ENCODE measurements around the gene RPL19.

RPL19 gene

DNA sequence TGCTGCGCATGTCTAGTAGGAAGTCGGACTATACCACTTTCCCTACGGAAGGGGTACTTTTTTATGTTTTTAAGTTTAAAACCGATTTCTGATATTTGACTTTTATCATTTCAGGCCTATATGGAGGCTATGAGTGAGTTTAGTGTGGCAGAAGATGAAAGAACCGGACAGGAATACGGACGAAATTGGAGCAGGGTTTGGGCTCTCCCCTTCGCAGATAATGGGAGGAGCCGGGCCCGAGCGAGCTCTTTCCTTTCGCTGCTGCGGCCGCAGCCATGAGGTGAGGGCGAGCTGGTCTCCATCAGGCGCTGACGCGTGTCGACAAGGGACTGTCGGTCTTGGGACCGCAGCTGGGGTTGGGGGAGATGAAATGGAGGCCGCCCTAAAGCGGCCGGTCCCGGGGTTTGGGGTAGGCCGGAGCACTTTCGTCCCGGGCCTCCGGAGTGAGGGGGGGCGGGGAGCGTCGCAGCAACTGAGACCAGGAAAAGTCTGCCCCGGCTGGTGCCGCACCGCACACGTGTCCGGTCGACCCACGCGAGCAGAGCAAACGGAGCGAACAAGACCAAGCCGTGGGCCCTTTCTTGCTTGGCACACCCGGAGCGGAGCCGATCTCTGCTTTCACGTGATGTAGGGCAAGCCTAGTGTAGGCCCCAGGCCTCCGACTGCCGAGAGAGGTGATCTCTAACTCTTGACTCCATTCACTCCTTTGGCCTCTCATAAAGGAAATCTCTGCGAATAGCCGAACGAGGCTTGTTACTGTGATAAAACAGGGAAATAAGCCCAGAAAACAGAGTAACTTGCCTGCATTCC lies at the start of gene RPL19:
Gene RPL19 (plus strand): TSS at position 214 of the 810 bp plus-strand sequence. CDS start 62 bp downstream, at position 276.
- peak within 1 kb of the TSS; percentile 100 for H3K27ac Mint-ChIP-seq
- H3K9me3 Mint-ChIP-seq, result no peaks in the 10 kb centered on the region
- H3K4me1 Mint-ChIP-seq, result peaks cover 78% of the 10 kb centered on the region
- peak; percentile 75 for ATAC-seq
- H3K27me3 Mint-ChIP-seq, result no peaks in the 10 kb centered on the region
- DNase-seq, result peak; percentile 84 to 85
- peak within 1 kb of the TSS; percentile 98 to 99 for H3K4me3 Mint-ChIP-seq

DNA sequence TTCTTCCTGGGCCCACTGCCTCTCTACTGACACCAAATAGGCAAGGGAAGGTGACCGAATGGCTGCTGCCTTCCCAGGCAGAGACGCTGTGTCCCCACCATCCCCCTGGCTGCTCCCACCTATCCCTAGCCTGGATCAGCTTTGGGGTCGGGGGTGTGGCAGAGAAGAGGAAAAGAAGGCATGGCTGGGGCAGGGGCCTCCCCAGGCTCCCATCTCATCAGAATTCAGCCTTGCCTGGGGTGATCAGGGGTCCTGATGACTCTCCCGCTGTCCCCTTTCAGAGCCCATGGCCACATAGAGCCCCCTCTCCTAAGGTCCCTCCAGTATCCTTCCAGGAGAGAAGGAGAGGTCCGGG lies 49.3 kb upstream of the RPL19 start:
- peak overlapping the region; percentile 42 to 67 for H3K4me3 Mint-ChIP-seq
- peaks cover 58% of the 10 kb centered on the region for H3K4me1 Mint-ChIP-seq
- DNase-seq (no peak), ATAC-seq (no peak)
- no peak overlapping the region for H3K27ac Mint-ChIP-seq
- H3K9me3 Mint-ChIP-seq, result no peaks in the 10 kb centered on the region
- peaks cover 8% of the 10 kb centered on the region for H3K27me3 Mint-ChIP-seq

DNA sequence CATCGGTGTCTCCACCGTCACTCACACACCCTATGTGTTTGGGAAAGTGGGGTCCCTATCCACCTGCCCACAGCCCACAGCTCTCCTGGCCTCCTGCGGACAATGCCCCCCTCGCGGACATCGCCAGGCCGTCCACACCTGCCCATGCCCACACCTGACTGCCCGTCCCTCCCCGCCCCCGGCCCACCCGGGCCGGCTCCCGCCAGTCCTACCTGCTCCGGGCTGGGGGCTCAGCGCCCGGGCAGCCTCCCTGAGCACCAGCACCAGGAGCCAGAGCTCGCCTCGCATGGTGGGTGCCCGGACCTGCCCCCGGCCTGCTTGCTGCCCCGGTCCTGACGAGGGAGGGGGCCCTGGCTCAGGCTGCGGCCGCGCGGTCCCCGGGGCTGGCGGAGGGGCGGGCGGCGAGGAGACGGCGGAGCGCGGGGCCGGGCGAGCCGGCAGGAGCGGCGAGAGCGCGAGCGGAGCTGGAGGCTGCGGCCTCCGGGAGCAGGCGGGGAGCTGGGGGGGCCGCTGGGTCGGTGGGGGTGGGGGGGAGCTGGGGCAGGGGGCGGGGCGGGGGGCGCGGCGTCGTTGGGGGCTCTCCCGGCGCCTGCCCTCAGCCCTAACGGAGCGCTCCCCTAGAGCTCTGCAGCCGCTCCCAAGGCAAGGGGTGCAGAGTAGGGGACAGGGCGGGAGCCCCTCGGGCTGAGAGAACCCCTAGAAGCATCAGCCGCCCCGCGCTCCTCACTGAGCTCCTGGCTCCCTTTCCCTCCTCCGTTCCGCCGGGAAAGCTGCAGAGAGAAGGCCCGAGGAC lies 48.7 kb upstream of the RPL19 start, which contains the start of gene PLXDC1:
Gene PLXDC1 (minus strand): TSS at position 488 of the 793 bp plus-strand sequence. CDS start 200 bp downstream, at position 288.
- Mint-ChIP-seq H3K4me3 (peak within 1 kb of the TSS; percentile 92), H3K27ac (peak within 1 kb of the TSS; percentile 90 to 93), H3K9me3 (no peaks in the 10 kb centered on the region), H3K27me3 (peaks cover 8% of the 10 kb centered on the region), H3K4me1 (peaks cover 58% of the 10 kb centered on the region)
- DNase-seq (no peak), ATAC-seq (no peak)

DNA sequence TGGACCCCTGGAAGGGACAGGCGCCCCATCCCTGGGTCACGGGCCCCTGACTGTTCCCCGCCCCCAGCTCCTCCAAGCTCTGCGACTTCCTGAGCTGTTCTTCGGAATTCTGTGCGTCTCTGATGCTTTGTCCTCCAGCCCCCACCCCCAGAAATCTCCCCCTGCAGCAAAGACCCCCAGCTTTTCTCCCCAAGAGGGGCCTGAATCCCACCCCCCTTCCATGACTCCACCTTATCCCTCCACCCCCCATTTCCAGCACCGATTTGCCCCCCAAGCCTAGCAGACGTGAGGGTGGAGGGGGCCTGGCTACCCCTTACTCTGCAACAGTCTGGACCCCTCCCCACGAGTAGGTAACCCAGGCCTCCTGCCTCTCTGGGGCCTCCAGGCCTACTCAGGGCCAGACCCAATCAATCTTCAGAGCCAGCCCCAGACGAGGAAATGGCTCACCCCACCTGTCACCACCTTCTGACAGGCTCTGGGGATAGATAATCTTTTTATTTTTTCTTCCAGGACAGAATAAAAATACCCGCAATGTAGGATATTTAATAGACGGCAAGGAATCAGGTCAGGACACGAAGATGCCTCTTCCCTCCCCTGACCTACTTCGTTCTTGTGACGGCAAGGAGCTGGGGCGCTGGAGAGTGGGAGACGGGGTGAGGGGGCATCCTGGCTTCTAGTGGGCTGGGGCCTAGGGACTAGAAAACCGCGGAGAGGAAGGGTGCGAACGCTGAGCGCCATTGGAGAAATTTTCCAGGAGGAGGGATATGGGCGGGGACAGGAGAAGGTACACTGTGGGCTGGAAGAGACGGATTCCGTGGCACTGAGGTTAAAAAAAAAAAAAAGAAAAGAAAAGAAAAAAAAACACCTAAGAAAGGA lies 47.9 kb upstream of the RPL19 start:
- Mint-ChIP-seq H3K4me1 (peaks cover 58% of the 10 kb centered on the region), H3K27ac (peak overlapping the region; percentile 90 to 93), H3K9me3 (no peaks in the 10 kb centered on the region), H3K4me3 (peak overlapping the region; percentile 92), H3K27me3 (peaks cover 8% of the 10 kb centered on the region)
- ATAC-seq, result no peak
- peak; percentile 40 to 45 for DNase-seq

DNA sequence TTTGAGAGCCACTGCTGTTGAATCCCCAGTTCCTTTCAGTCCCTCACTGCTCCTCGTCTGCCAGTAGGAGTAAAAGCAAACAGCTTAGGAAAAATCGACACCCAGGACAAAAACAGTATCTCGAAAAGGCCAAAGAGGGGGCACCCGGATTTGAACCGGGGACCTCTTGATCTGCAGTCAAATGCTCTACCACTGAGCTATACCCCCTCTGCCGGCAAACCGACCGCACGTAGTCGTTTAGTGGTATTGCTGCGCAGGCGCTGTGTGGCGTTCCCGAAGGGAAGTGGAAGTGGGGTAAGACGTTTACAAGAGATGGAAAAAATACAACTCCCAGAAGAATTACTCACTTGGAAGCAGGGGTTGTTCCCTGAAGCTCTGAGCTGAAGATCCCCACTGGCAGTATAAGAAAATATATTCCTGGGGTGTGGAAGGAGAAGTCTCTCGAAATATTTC lies 46.5 kb upstream of the RPL19 start:
- peaks cover 8% of the 10 kb centered on the region for H3K27me3 Mint-ChIP-seq
- peak overlapping the region; percentile 92 for H3K4me3 Mint-ChIP-seq
- peaks cover 58% of the 10 kb centered on the region for H3K4me1 Mint-ChIP-seq
- no peaks in the 10 kb centered on the region for H3K9me3 Mint-ChIP-seq
- peak; percentile 65 for ATAC-seq
- peak overlapping the region; percentile 91 to 100 for H3K27ac Mint-ChIP-seq
- peak; percentile 89 to 91 for DNase-seq

DNA sequence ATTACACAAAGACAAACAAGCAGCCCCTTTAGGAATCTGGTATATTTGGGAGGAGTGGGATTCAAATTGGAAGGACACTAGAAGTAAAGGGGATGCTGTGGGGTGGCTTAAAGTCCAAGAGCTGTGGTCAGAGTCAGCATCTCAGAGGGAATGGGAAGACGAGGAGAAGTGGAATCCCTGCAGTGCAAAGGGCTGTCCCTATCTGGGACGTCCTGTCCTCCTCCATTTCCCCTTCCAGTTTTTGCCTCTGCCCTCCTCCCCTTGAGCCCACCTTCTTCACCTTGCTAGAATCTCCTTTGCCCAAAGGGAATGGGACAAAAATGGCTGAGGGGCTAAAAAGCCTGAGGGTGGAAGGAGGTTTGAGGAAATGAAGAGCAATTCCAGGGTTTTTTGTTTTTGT lies 44.4 kb upstream of the RPL19 start:
- no peak for ATAC-seq
- Mint-ChIP-seq H3K27ac (no peak overlapping the region), H3K4me3 (no peak overlapping the region), H3K9me3 (no peaks in the 10 kb centered on the region), H3K4me1 (peaks cover 39% of the 10 kb centered on the region), H3K27me3 (peaks cover 2% of the 10 kb centered on the region)
- no peak for DNase-seq

DNA sequence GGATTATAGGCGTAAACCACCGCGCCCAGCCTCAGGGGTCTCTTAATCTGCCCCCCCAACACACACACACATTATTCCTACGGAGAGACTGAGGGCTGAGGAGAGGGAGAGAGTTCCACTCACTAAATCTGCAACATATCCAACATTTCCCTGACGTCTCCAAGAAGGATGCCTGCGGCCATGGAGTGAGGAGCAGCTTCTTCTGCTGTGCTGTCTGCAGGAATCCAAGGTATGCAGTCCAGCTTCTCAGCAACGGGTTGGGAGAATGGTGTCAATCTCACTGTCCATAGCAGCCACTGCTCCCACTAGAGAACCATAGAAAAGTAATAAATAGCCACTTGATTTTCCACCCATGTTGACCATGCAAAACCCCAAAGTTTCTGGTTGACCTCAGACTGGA lies 43.6 kb upstream of the RPL19 start:
- Mint-ChIP-seq H3K9me3 (no peaks in the 10 kb centered on the region), H3K27ac (no peak overlapping the region), H3K27me3 (no peaks in the 10 kb centered on the region), H3K4me3 (no peak overlapping the region), H3K4me1 (peaks cover 36% of the 10 kb centered on the region)
- no peak for ATAC-seq
- no peak for DNase-seq

DNA sequence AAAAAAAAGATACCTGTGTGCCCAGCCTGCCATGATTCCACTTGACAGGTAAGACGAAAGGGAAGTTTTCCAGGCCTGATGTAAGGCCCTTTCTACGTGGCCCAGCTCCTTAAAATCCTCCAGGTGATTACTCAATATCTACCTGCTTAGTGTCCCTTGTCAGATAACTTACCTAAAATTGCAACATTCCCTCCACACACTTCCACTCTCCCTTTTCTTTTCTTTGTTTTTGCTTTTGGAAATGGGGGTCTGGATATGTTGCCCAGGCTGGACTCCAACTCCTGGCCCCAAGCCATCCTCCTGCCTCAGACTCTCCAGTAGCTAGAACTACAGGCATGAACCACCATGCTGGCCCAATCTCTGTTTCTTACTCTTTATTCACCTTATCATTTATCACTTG lies 41.5 kb upstream of the RPL19 start:
- no peak for DNase-seq
- H3K27me3 Mint-ChIP-seq, result no peaks in the 10 kb centered on the region
- no peaks in the 10 kb centered on the region for H3K9me3 Mint-ChIP-seq
- no peak overlapping the region for H3K27ac Mint-ChIP-seq
- H3K4me3 Mint-ChIP-seq, result no peak overlapping the region
- H3K4me1 Mint-ChIP-seq, result peaks cover 15% of the 10 kb centered on the region
- ATAC-seq, result no peak

DNA sequence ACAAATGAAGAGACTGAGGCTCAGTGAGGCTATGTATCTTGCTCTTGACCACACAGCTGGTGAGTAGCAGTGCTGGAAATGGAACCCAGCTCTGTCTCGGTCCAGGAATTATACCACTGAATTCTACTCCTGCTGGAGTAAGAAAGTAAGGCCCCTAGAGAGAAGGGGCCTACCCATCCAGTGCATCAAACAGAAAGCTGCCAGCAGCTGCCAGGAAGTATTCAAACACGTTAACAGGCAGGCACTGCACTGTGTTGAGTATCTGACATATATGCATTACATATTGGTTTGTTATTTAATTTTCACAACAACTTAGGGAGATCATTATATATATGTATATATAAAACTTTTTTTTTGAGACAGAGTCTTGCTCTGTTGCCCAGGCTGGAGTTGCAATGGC lies 38.1 kb upstream of the RPL19 start:
- DNase-seq, result no peak
- Mint-ChIP-seq H3K4me3 (no peak overlapping the region), H3K27me3 (peaks cover 21% of the 10 kb centered on the region)

DNA sequence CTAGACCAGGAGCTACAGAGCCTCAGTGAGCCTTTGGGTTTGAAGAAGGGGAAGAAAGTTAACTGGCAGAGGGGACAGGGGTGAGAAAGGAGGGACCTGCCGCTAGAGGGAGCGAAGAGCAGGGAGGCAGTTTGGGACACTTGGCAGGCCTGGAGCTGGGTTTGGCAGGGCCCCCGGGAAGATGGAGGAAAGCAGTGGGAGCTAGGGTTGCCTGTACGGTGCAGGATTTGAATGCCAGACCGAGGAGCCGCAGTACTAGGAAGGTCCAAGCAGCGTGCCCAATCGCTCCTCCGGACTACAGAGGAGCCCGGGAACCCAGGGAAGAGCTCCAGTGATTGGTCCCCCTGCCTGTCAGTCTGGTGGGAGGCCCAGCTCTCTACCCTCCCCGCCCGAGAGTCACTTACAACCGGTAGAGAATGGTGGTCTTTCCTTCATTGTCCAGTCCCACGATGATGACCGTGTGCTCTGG lies 35.4 kb upstream of the RPL19 start:
- Mint-ChIP-seq H3K27me3 (peaks cover 33% of the 10 kb centered on the region), H3K4me1 (peaks cover 37% of the 10 kb centered on the region), H3K9me3 (no peaks in the 10 kb centered on the region), H3K4me3 (peak overlapping the region; percentile 94), H3K27ac (peak overlapping the region; percentile 57 to 65)
- peak; percentile 96 for ATAC-seq
- DNase-seq, result peak; percentile 87

More for the DNA sequence above, 38.1 kb upstream of the RPL19 start:
- no peaks in the 10 kb centered on the region for H3K9me3 Mint-ChIP-seq
- no peak overlapping the region for H3K27ac Mint-ChIP-seq
- no peak for ATAC-seq
- peaks cover 28% of the 10 kb centered on the region for H3K4me1 Mint-ChIP-seq

DNA sequence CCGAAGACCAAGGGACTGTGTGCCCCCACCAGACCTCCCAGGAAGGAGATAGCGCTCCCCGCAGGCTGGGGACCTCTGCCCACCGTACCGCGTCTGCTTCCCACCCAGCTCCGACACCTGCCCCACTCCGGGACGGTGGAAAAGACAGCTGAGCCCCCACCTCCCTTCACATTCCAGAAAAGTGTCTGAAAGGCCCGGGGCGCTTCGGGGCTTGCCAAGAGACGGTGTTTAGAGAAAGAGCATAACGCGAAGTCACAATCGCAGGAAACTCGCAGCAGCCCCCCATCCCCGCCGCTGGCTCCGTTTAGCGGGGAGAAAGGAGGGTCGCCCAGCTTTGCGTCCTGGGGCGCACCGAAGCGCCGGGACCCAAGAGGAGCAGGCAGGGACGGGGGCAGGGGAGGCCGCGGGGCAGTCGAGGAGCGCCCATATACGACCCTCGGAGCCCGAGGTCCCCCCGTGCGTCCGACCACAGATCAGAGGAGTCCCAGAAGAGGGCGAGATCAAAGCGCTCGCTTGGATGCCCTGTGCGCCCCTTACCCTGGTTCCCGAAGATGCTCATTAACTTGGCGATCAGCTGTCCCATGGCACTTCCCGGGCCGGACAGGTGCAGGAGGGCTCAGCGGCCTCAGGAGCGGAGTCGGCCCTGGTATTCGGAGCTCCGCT lies 34.8 kb upstream of the RPL19 start:
- Mint-ChIP-seq H3K27ac (peak overlapping the region; percentile 57 to 65), H3K4me1 (peaks cover 37% of the 10 kb centered on the region), H3K9me3 (no peaks in the 10 kb centered on the region), H3K4me3 (peak overlapping the region; percentile 94), H3K27me3 (peaks cover 33% of the 10 kb centered on the region)
- DNase-seq (no peak), ATAC-seq (peak; percentile 43)

DNA sequence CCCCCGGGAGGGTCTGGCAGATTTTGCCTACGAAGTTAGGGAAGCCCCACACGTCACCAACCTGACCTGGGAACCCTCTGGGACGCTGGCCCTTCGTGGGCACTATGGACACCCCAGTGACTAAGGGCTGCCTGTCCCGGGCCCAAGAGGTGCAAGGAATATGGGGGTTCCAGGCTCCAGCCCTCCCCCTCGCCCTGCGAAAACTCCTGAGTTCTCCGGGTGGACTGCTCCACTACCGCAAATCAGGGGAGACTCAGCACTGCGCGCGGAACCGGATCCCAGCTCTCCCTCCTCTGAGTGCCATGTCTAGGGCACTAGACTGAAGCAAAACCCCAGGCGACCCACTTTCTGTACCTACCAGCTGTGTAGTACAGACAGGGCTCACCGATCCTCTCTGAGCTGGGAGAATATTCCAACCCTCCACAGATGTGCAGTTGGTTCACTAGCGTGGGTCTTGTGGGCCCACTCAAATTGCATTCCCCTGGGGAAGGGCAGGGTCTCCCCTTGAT lies 34.2 kb upstream of the RPL19 start, which contains the start of gene ARL5C:
Gene ARL5C (minus strand): TSS at position 321 of the 509 bp plus-strand sequence. CDS start 401 bp downstream, outside the sequence.
- peaks cover 33% of the 10 kb centered on the region for H3K27me3 Mint-ChIP-seq
- peak within 1 kb of the TSS; percentile 94 for H3K4me3 Mint-ChIP-seq
- no peak for DNase-seq
- ATAC-seq, result no peak
- H3K27ac Mint-ChIP-seq, result peak within 1 kb of the TSS; percentile 57 to 65
- H3K4me1 Mint-ChIP-seq, result peaks cover 37% of the 10 kb centered on the region
- no peaks in the 10 kb centered on the region for H3K9me3 Mint-ChIP-seq

DNA sequence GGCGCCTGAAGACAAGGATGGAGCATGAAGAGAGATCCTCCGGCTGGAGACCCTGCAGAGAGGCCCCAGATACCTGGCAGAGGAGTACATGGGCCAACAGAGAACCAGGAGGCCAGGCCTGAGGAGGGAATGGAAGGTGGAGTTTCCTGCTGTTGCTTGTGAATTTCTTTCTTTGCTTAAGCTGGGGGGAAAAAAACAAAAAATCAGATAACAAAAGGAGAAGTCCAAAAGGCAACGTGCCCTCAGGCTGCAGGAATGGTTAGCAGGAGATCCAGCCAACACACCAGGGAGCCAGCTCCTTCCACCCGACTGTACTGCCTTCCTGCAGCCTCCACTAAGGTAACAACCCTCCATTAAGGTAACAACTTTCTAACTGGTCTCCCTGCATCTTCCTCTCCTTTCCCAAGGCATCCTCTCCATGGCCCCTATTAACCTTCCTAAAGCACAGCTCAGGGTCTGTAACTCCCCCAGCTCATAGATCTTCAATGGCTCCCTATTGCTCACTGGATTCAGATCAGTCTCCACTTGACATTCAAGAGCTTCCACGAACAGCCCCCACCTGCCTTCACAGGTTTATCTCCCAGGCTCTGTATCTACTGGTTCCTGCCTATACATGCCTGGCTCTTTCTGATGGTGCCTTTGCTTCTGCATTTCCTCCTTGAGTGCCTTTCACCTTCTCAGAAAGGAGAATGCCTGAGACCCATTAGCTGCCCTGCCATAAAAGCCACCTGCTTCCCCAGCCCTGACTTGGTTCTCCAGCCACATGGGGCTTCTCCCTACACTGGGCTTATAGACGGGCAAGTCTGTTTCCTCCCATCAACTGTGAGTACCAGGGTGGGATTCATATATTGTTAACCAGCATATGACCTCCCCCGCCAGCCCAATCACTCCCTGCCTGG lies 33.4 kb upstream of the RPL19 start:
- ATAC-seq, result no peak
- no peak for DNase-seq
- no peak overlapping the region for H3K4me3 Mint-ChIP-seq

More for the DNA sequence above, 33.4 kb upstream of the RPL19 start:
- no peaks in the 10 kb centered on the region for H3K9me3 Mint-ChIP-seq
- peaks cover 33% of the 10 kb centered on the region for H3K27me3 Mint-ChIP-seq
- peaks cover 37% of the 10 kb centered on the region for H3K4me1 Mint-ChIP-seq
- no peak overlapping the region for H3K27ac Mint-ChIP-seq
